A549 (cell line): ENCODE results near the gene CMIP. TPM values are rescaled to one million over a fixed set of nuclear protein-coding genes. Genes with fewer than 3 reads are reported as not detected.
A peak's percentile ranks its signal among the peaks of the same experiment; 100 is the strongest.

ENCODE experiments used
- ATAC-seq, 2 experiments: fragments of 200-7000 bp in 1 of 2; fragments of >200 bp in 1 of 2; cut with Nextera tagmentation in 1 of 2; cut with Tn5 transposase in 1 of 2; 3 replicates each; pipeline versions ENCODE4 v1.8.0 to v1.9.1; 2018 to 2020; ENCODE audit warnings: mild to moderate bottlenecking in 1 of 2, moderate library complexity in 1 of 2
- CTCF ChIA-PET: fragments of 300-600 bp; sonication (Branson Sonifier 250); formaldehyde crosslinking; extraction: SDS; loops from one replicate; lab custom pipeline; 2021; ENCODE audit warnings: antibody characterized with exemption, inconsistent platforms; lab: Yijun Ruan, JAX
- POLR2A ChIA-PET: fragments of 350-600 bp; formaldehyde crosslinking; extraction: SDS; loops from one replicate; lab custom pipeline; 2021; ENCODE audit warnings: antibody characterized with exemption, inconsistent platforms; lab: Yijun Ruan, JAX
- DNase-seq, 2 experiments: peaks; one replicate each; pipeline versions ENCODE4 v3.0.0 to v3.0.0-alpha.2; 2011 to 2016; ENCODE audit warnings: low read depth in 1 of 2, low spot score in 1 of 2
- FAIRE-seq: peaks from 2 replicates; lab custom pipeline; 2011; peaks lifted over from hg19 to GRCh38; lab: Jason Lieb, UNC
- H3K27ac ChIP-seq, 2 experiments: fragments of >200 bp; sonication (Bioruptor Twin); formaldehyde crosslinking; 3 replicates each; pipeline ENCODE4 v1.5.1; 2016 to 2017
- H3K4me1 ChIP-seq: fragments of >200 bp; sonication (Bioruptor Twin); formaldehyde crosslinking; 3 replicates; pipeline ENCODE4 v1.6.1; 2016
- H3K4me2 ChIP-seq: fragments of >200 bp; sonication (Bioruptor Twin); formaldehyde crosslinking; 3 replicates; pipeline ENCODE4 v1.6.1; 2016
- H3K4me3 ChIP-seq: fragments of >200 bp; sonication (Bioruptor Twin); formaldehyde crosslinking; 3 replicates; pipeline ENCODE4 v1.5.1; 2016
- H3K9me3 ChIP-seq: fragments of >200 bp; sonication (Bioruptor Twin); formaldehyde crosslinking; 3 replicates; pipeline ENCODE4 v1.6.1; 2016
- BHLHE40 ChIP-seq: IDR thresholded peaks from 2 replicates; pipeline ENCODE4 v1.6.1; 2012; ENCODE audit warnings: low read depth, low read length, inconsistent platforms
- CBX2 ChIP-seq: fragments of 200-600 bp; sonication (generic); IDR thresholded peaks from 2 replicates; pipeline ENCODE4 v1.6.1; 2016; ENCODE audit warnings: low read depth, mild to moderate bottlenecking, borderline replicate concordance
- CEBPB ChIP-seq, 2 experiments: fragments of >200 bp in 1 of 2; sonication (Bioruptor Twin) in 1 of 2; formaldehyde crosslinking in 1 of 2; IDR thresholded peaks; 2 replicates each; pipeline ENCODE4 v1.6.1; 2012 to 2016
- EHF ChIP-seq: fragments of 250-450 bp; sonication (Bioruptor Pico); IDR thresholded peaks from 2 replicates; pipeline ENCODE4 v1.5.0; 2020; ENCODE audit warnings: mild to moderate bottlenecking
- EP300 ChIP-seq, 2 experiments: fragments of >200 bp; sonication (Bioruptor Twin); formaldehyde crosslinking; IDR thresholded peaks; 2 replicates in 1 of 2; 3 replicates in 1 of 2; pipeline ENCODE4 v1.6.1; 2016 to 2017
- FOSB ChIP-seq: fragments of 250-450 bp; sonication (Bioruptor Pico); IDR thresholded peaks from 2 replicates; pipeline ENCODE4 v1.5.0; 2020; ENCODE audit warnings: mild to moderate bottlenecking, moderate library complexity
- FOXS1 ChIP-seq: fragments of 250-450 bp; sonication (Bioruptor Pico); IDR thresholded peaks from 2 replicates; pipeline ENCODE4 v1.5.0; 2020; ENCODE audit warnings: mild to moderate bottlenecking, moderate library complexity
- GATA3 ChIP-seq: IDR thresholded peaks from 2 replicates; pipeline ENCODE4 v1.6.1; 2012; ENCODE audit warnings: borderline replicate concordance
- HES2 ChIP-seq: fragments of >200 bp; sonication (Bioruptor Twin); formaldehyde crosslinking; IDR thresholded peaks from 2 replicates; pipeline ENCODE4 v1.6.1; 2016
- HOXB13 ChIP-seq: fragments of 250-450 bp; sonication (Bioruptor Pico); IDR thresholded peaks from 2 replicates; pipeline ENCODE4 v1.5.0; 2020; ENCODE audit warnings: low read depth, mild to moderate bottlenecking, moderate library complexity
- JUN ChIP-seq, 2 experiments: fragments of >200 bp; sonication (Bioruptor Twin); formaldehyde crosslinking; IDR thresholded peaks; 2 replicates in 1 of 2; 3 replicates in 1 of 2; pipeline ENCODE4 v1.6.1; 2016 to 2017
- JUNB ChIP-seq: fragments of >200 bp; sonication (Bioruptor Twin); formaldehyde crosslinking; IDR thresholded peaks from 2 replicates; pipeline ENCODE4 v1.6.1; 2016
- KDM1A ChIP-seq: fragments of 200-600 bp; sonication (generic); IDR thresholded peaks from 2 replicates; pipeline ENCODE4 v1.6.1; 2016; ENCODE audit warnings: low read depth, mild to moderate bottlenecking
- KDM5A ChIP-seq: fragments of 200-600 bp; sonication (generic); IDR thresholded peaks from 2 replicates; pipeline ENCODE4 v1.6.1; 2016; ENCODE audit warnings: antibody characterized with exemption, mild to moderate bottlenecking
- MAX ChIP-seq: IDR thresholded peaks from 2 replicates; pipeline ENCODE4 v1.6.1; 2012
- MAZ ChIP-seq: fragments of 150-350 bp; IDR thresholded peaks from 2 replicates; pipeline ENCODE4 v1.6.1; 2014; ENCODE audit warnings: antibody characterized with exemption, low read depth, low read length, borderline replicate concordance
- MYC ChIP-seq: IDR thresholded peaks from 2 replicates; pipeline ENCODE4 v1.6.1; 2012; ENCODE audit warnings: mild to moderate bottlenecking, inconsistent platforms, low read length, improper control_type of control experiment, borderline replicate concordance
- RARB ChIP-seq: fragments of 250-450 bp; sonication (Bioruptor Pico); IDR thresholded peaks from 2 replicates; pipeline ENCODE4 v1.8.0; 2021; ENCODE audit warnings: mild to moderate bottlenecking, moderate library complexity
- SMC3 ChIP-seq: fragments of >200 bp; sonication (Bioruptor Twin); formaldehyde crosslinking; IDR thresholded peaks from 3 replicates; pipeline ENCODE4 v1.6.1; 2018; ENCODE audit warnings: inconsistent platforms
- TP53 ChIP-seq: fragments of 250-450 bp; sonication (Bioruptor Pico); IDR thresholded peaks from 2 replicates; pipeline ENCODE4 v1.5.0; 2021; ENCODE audit warnings: mild to moderate bottlenecking, moderate library complexity
- ZC3H11A ChIP-seq: fragments of 450-650 bp; IDR thresholded peaks from 2 replicates; pipeline ENCODE4 v1.6.1; 2014; ENCODE audit warnings: antibody characterized with exemption, mild to moderate bottlenecking
- WGBS: methylation state at CpG from one replicate; pipeline ENCODE4 v1.1.6; 2017; ENCODE audit errors: missing lambda C conversion rate; 5-methylcytosine and 5-hydroxymethylcytosine counted together
- polyA plus RNA-seq, 4 experiments: library from polyadenylated mRNA; depleted of rRNA in 3 of 4; stranded (reverse); fragments of >200 nt; fragmentation: RNase III in 1 of 4; extraction: RNeasy Plus Mini Kit Qiagen cat#74134 plus additional on column Dnase treatment in 1 of 4; gene quantifications; 2 replicates in 3 of 4; 3 replicates in 1 of 4; pipeline ENCODE4 v1.2.3, GENCODE V29; 2011 to 2017
- TF ChIP-seq, protein P1 (sequence below): IDR thresholded peaks from 2 replicates; pipeline ENCODE4 v1.6.1; 2012; ENCODE audit warnings: low read depth, borderline replicate concordance

The CMIP gene
- polyA plus RNA-seq, 2 of the 4 experiments (the other 2 are of a cell fraction), result 21.6 to 125 TPM

GRCh38 chr16:81601601-81602255 lies 157.1 kb downstream of the CMIP start:
- H3K4me3 ChIP-seq, result no peak overlapping the region
- H3K4me1 ChIP-seq, result peaks cover 92% of the 10 kb centered on the region
- ChIA-PET CTCF (interaction anchor here (0.9 to 1.5 kb wide), 4 partner anchors 21 to 136 kb away, joined by 3 to 5 read pairs (median 3); no protein-coding TSS in a partner anchor), POLR2A (no interaction called here)
- H3K27ac ChIP-seq, result peak overlapping the region; percentile 59 to 70; a peak in 4 of 6 replicates
- no peak for TF ChIP-seq MAX
- TF ChIP-seq, protein P1, sequence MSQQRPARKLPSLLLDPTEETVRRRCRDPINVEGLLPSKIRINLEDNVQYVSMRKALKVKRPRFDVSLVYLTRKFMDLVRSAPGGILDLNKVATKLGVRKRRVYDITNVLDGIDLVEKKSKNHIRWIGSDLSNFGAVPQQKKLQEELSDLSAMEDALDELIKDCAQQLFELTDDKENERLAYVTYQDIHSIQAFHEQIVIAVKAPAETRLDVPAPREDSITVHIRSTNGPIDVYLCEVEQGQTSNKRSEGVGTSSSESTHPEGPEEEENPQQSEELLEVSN, result no peak
- TF ChIP-seq CEBPB (IDR thresholded peaks at IDR 0.05), result no peak
- TF ChIP-seq FOXS1 (CRISPR knock-in tag), result no peak
- TF ChIP-seq GATA3, result no peak
- no peak for TF ChIP-seq MAZ
- no peak for TF ChIP-seq MYC
- no peak for TF ChIP-seq JUN (IDR thresholded peaks at IDR 0.05)
- DNase-seq, result no peak
- WGBS, result 88% methylated on average over 16 of the region's 16 CpGs
- 0 out of 3 replicates have a peak overlapping the region, but pooled peaks have one; percentile 17 for H3K4me2 ChIP-seq
- no peak for FAIRE-seq
- no peak for ATAC-seq
- no peaks in the 10 kb centered on the region for H3K9me3 ChIP-seq

DNA sequence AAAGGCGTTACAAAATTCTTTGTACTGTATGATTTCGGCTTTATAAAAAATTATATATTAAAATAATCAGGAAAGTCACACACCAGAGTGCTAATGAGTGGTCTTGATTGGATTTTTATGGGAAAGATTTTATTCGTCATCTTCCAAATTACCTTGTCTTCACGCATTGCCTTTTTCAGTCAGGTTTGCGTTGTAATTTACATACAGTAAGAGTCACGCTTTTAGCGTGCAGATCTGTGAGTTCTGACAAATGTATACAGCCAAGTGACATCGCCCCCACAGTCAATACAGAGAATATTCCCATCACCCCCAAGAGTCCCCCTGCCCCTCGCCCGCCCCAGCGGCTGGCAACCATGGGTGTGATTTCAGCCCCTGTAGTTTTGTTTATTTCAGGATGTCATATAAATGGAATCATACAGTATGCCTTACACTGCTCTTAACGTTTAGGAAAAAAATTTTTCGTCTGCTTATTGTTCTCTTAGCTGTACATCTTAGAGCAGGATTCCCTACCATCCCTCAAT lies 157.7 kb downstream of the CMIP start:
- 90% methylated on average over 13 of the region's 13 CpGs for WGBS
- TF ChIP-seq BHLHE40, result no peak
- TF ChIP-seq HOXB13 (CRISPR knock-in tag), result no peak
- peaks cover 92% of the 10 kb centered on the region for H3K4me1 ChIP-seq
- no peak overlapping the region for H3K4me3 ChIP-seq
- no peak overlapping the region for H3K4me2 ChIP-seq
- FAIRE-seq (no peak), ATAC-seq (no peak), DNase-seq (no peak)
- H3K27ac ChIP-seq, result peak overlapping the region; percentile 7 to 70; a peak in 2 of 6 replicates
- ChIA-PET CTCF (interaction anchor here (0.9 to 1.4 kb wide), 3 partner anchors 20 to 135 kb away, joined by 3 read pairs; no protein-coding TSS in a partner anchor), POLR2A (no interaction called here)
- no peaks in the 10 kb centered on the region for H3K9me3 ChIP-seq

- peak overlapping the region; percentile 7 to 70; a peak in 2 of 6 replicates for H3K27ac ChIP-seq
- CTCF ChIA-PET, result interaction anchor here (0.9 to 1.4 kb wide), 2 partner anchors 20 to 135 kb away, joined by 3 read pairs; no protein-coding TSS in a partner anchor
- TF ChIP-seq RARB (CRISPR knock-in tag), result no peak
- TF ChIP-seq CBX2, result no peak
- TF ChIP-seq KDM1A, result no peak
- no peak for TF ChIP-seq EHF
- no peak for TF ChIP-seq JUNB
- TF ChIP-seq KDM5A, result no peak
These were observed 158.2 kb downstream of the CMIP start for GRCh38 chr16:81602792-81603191.

GRCh38 chr16:81604960-81605383 lies 160.4 kb downstream of the CMIP start:
- H3K4me1 ChIP-seq, result peaks cover 88% of the 10 kb centered on the region
- ATAC-seq, result peak; percentile 71 to 74
- FAIRE-seq, result no peak
- CTCF ChIA-PET, result interaction anchor here (1.4 kb wide), 1 partner anchor 19 kb away, joined by 5 read pairs; no protein-coding TSS in a partner anchor
- 51% methylated on average over 8 of the region's 8 CpGs for WGBS
- TF ChIP-seq MAX (no peak), CEBPB (IDR thresholded peaks at IDR 0.05) (no peak), ZC3H11A (no peak), TP53 (CRISPR knock-in tag) (no peak), EP300 (IDR thresholded peaks at IDR 0.05) (no peak), FOSB (CRISPR knock-in tag) (no peak), FOXS1 (CRISPR knock-in tag) (no peak), HES2 (no peak), SMC3 (no peak)
- TF ChIP-seq, all 56 proteins: peak for 0
- Histone ChIP-seq H3K4me2 (peak overlapping the region; percentile 37), H3K4me3 (no peak overlapping the region), H3K27ac (peak overlapping the region; percentile 70; a peak in 4 of 6 replicates), H3K9me3 (no peaks in the 10 kb centered on the region)
- DNase-seq, result peak in 1 of 2 experiments; percentile 57
- POLR2A ChIA-PET, result no interaction called here

More at GRCh38 chr16:81602792-81603191, 158.2 kb downstream of the CMIP start:
- POLR2A ChIA-PET, result no interaction called here
- ATAC-seq (no peak), FAIRE-seq (no peak), DNase-seq (no peak)
- Histone ChIP-seq H3K9me3 (no peaks in the 10 kb centered on the region), H3K4me2 (no peak overlapping the region), H3K4me3 (no peak overlapping the region), H3K4me1 (peaks cover 90% of the 10 kb centered on the region)
- WGBS, result 94% methylated on average over 11 of the region's 11 CpGs
